ENCODE results near the gene KISS1.

KISS1 gene

GRCh38 chr1:204219971-204220616, 23.8 kb upstream of the KISS1 start:
- CTCF ChIA-PET, result interaction anchor here (0.6 kb wide), 1 partner anchor 13 kb away, joined by 3 read pairs; no protein-coding TSS in a partner anchor
- DNase-seq (ENCODE audit: extremely low spot score), result no peak
- TF ChIP-seq FOXK2 (IDR thresholded peaks at IDR 0.05) (no peak), LEF1 (IDR thresholded peaks at IDR 0.05; ENCODE audit: borderline replicate concordance) (no peak), FOXA1 (IDR thresholded peaks at IDR 0.05) (no peak), CTBP1 (IDR thresholded peaks at IDR 0.05; ENCODE audit: borderline replicate concordance) (no peak), BHLHE40 (IDR thresholded peaks at IDR 0.05; ENCODE audit: borderline replicate concordance) (no peak), PKNOX1 (IDR thresholded peaks at IDR 0.05) (no peak)
- POLR2A ChIA-PET, result no interaction called here

- TF ChIP-seq TARDBP (IDR thresholded peaks at IDR 0.05) (no peak), SUZ12 (IDR thresholded peaks at IDR 0.05) (no peak), FOXM1 (IDR thresholded peaks at IDR 0.05; ENCODE audit: borderline replicate concordance) (no peak), HDGF (IDR thresholded peaks at IDR 0.05; ENCODE audit: borderline replicate concordance) (no peak), ELF4 (IDR thresholded peaks at IDR 0.05) (no peak), CTBP1 (IDR thresholded peaks at IDR 0.05; ENCODE audit: borderline replicate concordance) (no peak), PKNOX1 (IDR thresholded peaks at IDR 0.05) (no peak), SP1 (IDR thresholded peaks at IDR 0.05) (no peak)
- ChIA-PET POLR2A (no interaction called here), CTCF (no interaction called here)
- no peak for DNase-seq (ENCODE audit: extremely low spot score)
Observed at GRCh38 chr1:204218552-204218951, 22.3 kb upstream of the KISS1 start.

- no peak for DNase-seq (ENCODE audit: extremely low spot score)
- ChIA-PET POLR2A (no interaction called here), CTCF (no interaction called here)
- TF ChIP-seq ZNF384 (IDR thresholded peaks at IDR 0.05) (no peak), TARDBP (IDR thresholded peaks at IDR 0.05) (no peak), L3MBTL2 (conservative IDR thresholded peaks at IDR 0.05) (no peak), FOXM1 (IDR thresholded peaks at IDR 0.05; ENCODE audit: borderline replicate concordance) (no peak), ELF4 (IDR thresholded peaks at IDR 0.05) (no peak), FOXK2 (IDR thresholded peaks at IDR 0.05) (no peak), ARNT (IDR thresholded peaks at IDR 0.05) (no peak), SUZ12 (IDR thresholded peaks at IDR 0.05) (no peak), CTBP1 (IDR thresholded peaks at IDR 0.05; ENCODE audit: borderline replicate concordance) (no peak), FOXA1 (IDR thresholded peaks at IDR 0.05) (no peak), SP1 (IDR thresholded peaks at IDR 0.05) (no peak), PKNOX1 (IDR thresholded peaks at IDR 0.05) (no peak)
Observed at GRCh38 chr1:204217648-204218000, 21.3 kb upstream of the KISS1 start.

GRCh38 chr1:204216880-204217647, 20.8 kb upstream of the KISS1 start:
- ChIA-PET POLR2A (no interaction called here), CTCF (interaction anchor here (1.6 kb wide), 1 partner anchor 10 kb away, joined by 9 read pairs; no protein-coding TSS in a partner anchor)
- no peak for DNase-seq (ENCODE audit: extremely low spot score)
- no peak for TF ChIP-seq ELF4 (IDR thresholded peaks at IDR 0.05)
- no peak for TF ChIP-seq BHLHE40 (IDR thresholded peaks at IDR 0.05; ENCODE audit: borderline replicate concordance)

GRCh38 chr1:204216236-204216635, 19.9 kb upstream of the KISS1 start:
- no peak for TF ChIP-seq BHLHE40 (IDR thresholded peaks at IDR 0.05; ENCODE audit: borderline replicate concordance)
- no peak for TF ChIP-seq NFRKB (IDR thresholded peaks at IDR 0.05)
- TF ChIP-seq L3MBTL2 (conservative IDR thresholded peaks at IDR 0.05), result no peak
- no peak for TF ChIP-seq FOXA1 (IDR thresholded peaks at IDR 0.05)
- no peak for TF ChIP-seq PKNOX1 (IDR thresholded peaks at IDR 0.05)
- no peak for TF ChIP-seq LEF1 (IDR thresholded peaks at IDR 0.05; ENCODE audit: borderline replicate concordance)
- TF ChIP-seq FOXK2 (IDR thresholded peaks at IDR 0.05), result no peak
- no peak for TF ChIP-seq ZNF384 (IDR thresholded peaks at IDR 0.05)
- no peak for TF ChIP-seq CTBP1 (IDR thresholded peaks at IDR 0.05; ENCODE audit: borderline replicate concordance)
- TF ChIP-seq SP1 (IDR thresholded peaks at IDR 0.05), result no peak
- no peak for TF ChIP-seq ARNT (IDR thresholded peaks at IDR 0.05)
- TF ChIP-seq SUZ12 (IDR thresholded peaks at IDR 0.05), result no peak
- TF ChIP-seq HDGF (IDR thresholded peaks at IDR 0.05; ENCODE audit: borderline replicate concordance), result no peak
- no peak for TF ChIP-seq TARDBP (IDR thresholded peaks at IDR 0.05)
- TF ChIP-seq FOXM1 (IDR thresholded peaks at IDR 0.05; ENCODE audit: borderline replicate concordance), result no peak
- TF ChIP-seq ELF4 (IDR thresholded peaks at IDR 0.05), result no peak
- no peak for DNase-seq (ENCODE audit: extremely low spot score)
- POLR2A ChIA-PET, result interaction anchor here (0.7 kb wide), 1 partner anchor 58 kb away, joined by 3 read pairs; no protein-coding TSS in a partner anchor
- CTCF ChIA-PET, result interaction anchor here (1.6 kb wide), 1 partner anchor 9 kb away, joined by 9 read pairs; no protein-coding TSS in a partner anchor

All from HEK293T (cell line).